Left lung (tissue), 10 donors: ENCODE data around the gene CYP17A1. TPM values are rescaled to one million over a fixed set of nuclear protein-coding genes. Genes with fewer than 3 reads are reported as not detected.
A peak's percentile ranks its signal among the peaks of the same experiment; 100 is the strongest.

Experiments used
- ATAC-seq: fragments of 200-7000 bp; cut with Tn5 transposase; one replicate; pipeline ENCODE4 v1.9.1; 2020; ENCODE audit warnings: moderate library complexity
- DNase-seq, 4 donors: peaks; one replicate each; pipeline ENCODE4 v3.0.0-alpha.2; 2013 to 2020
- H3K27ac ChIP-seq, 2 donors: fragments of 200-600 bp; sonication (generic) in 1 of 2; one replicate each; pipeline versions ENCODE4 v1.5.0 to v1.8.0; 2020 to 2021
- H3K27me3 ChIP-seq, 2 donors: fragments of 200-600 bp; sonication (generic) in 1 of 2; one replicate each; pipeline versions ENCODE4 v1.5.0 to v1.8.0; 2020 to 2021
- H3K36me3 ChIP-seq, 2 donors: fragments of 200-600 bp; sonication (generic) in 1 of 2; one replicate each; pipeline versions ENCODE4 v1.5.0 to v1.8.0; 2020 to 2021
- H3K4me1 ChIP-seq, 2 donors: fragments of 200-600 bp; one replicate each; pipeline ENCODE4 v1.8.0; 2021
- H3K4me3 ChIP-seq, 2 donors: fragments of 200-600 bp; sonication (generic) in 1 of 2; one replicate each; pipeline versions ENCODE4 v1.5.0 to v1.8.0; 2020 to 2021; ENCODE audit warnings: mild to moderate bottlenecking in 1 of 2
- H3K9me3 ChIP-seq, 2 donors: fragments of 200-600 bp; sonication (generic) in 1 of 2; one replicate each; pipeline versions ENCODE4 v1.5.0 to v1.8.0; 2020 to 2021
- CTCF ChIP-seq, 2 donors: fragments of 200-600 bp; sonication (generic) in 1 of 2; IDR thresholded peaks; one replicate each; pipeline versions ENCODE4 v1.5.0 to v1.8.0; 2021; ENCODE audit warnings: antibody characterized with exemption in 2 of 2
- intact Hi-C, 2 donors: fragments of 100-400 bp; cut with DNase I; formaldehyde crosslinking; loops; one replicate each; pipeline versions ENCODE4 v1.11.2 to v1.14.2; 2022
- polyA plus RNA-seq, 6 donors: library from polyadenylated mRNA; unstranded; fragments of 120-200 nt; gene quantifications; one replicate each; pipeline ENCODE4 v1.2.1, GENCODE V29; 2013; ENCODE audit not compliant: insufficient read length in 6 of 6
- total RNA-seq, 2 donors: library from RNA; stranded (reverse); fragmentation: NEBNext Ultra II Directional; extraction: Animal tissue kit (Norgen Biotek cat#: 25700); gene quantifications; one replicate each; pipeline ENCODE4 v1.2.1, GENCODE V29; 2021
- donor health status: DM: no; HTN: yes; CAD: no.
- donor health status: DM: no; HTN: no; CAD: no.

CYP17A1 gene
- total and polyA plus RNA-seq, 8 donors: 0.28 to 2.1 (median 0.55) TPM; not detected in 2

GRCh38 chr10:102781090-102781920 is 55.9 kb downstream of the CYP17A1 start:
- Histone ChIP-seq H3K9me3 (no peaks in the 10 kb centered on the region), H3K4me3 (no peak overlapping the region), H3K27me3 (no peaks in the 10 kb centered on the region), H3K4me1 (peaks cover 68 to 98% of the 10 kb centered on the region in 2 donors), H3K27ac (peak overlapping the region; percentile 77 to 91), H3K36me3 (no peaks in the 10 kb centered on the region)
- TF ChIP-seq CTCF (IDR thresholded peaks at IDR 0.05): no peak
- intact Hi-C loops: no loop called here
- peak in 1 of 4 donors; percentile 64 for DNase-seq
- peak; percentile 10 for ATAC-seq

Other genes starting within 250 kb of the CYP17A1 start
- 100 to 1,000 TPM; 123 to 180 TPM for gene TRIM8, start 192.9 kb downstream of the CYP17A1 start, total RNA-seq
- gene TRIM8, start 192.9 kb downstream of the CYP17A1 start, polyA plus RNA-seq: 100 to 1,000 TPM in 4 of 6 donors, 10 to 100 TPM in 2; 88.9 to 128 (median 102) TPM
- 10 to 100 TPM; 10.3 to 11.0 TPM for gene ARL3, start 123.0 kb downstream of the CYP17A1 start, total RNA-seq
- 10 to 100 TPM; 21.2 to 23.2 (median 22.4) TPM for gene ARL3, start 123.0 kb downstream of the CYP17A1 start, polyA plus RNA-seq
- gene SFXN2, start 122.8 kb downstream of the CYP17A1 start, total RNA-seq: 10 to 100 TPM; 17.1 to 21.0 TPM
- gene SFXN2, start 122.8 kb downstream of the CYP17A1 start, polyA plus RNA-seq: 10 to 100 TPM; 15.7 to 19.9 (median 17.9) TPM
- 10 to 100 TPM; 48.4 to 49.8 TPM for gene WBP1L, start 93.5 kb downstream of the CYP17A1 start, total RNA-seq
- gene WBP1L, start 93.5 kb downstream of the CYP17A1 start, polyA plus RNA-seq: 10 to 100 TPM; 42.6 to 46.2 (median 45.5) TPM
- 10 to 100 TPM; 15.6 to 24.6 TPM for gene BORCS7, start 16.8 kb upstream of the CYP17A1 start, total RNA-seq
- gene BORCS7, start 16.8 kb upstream of the CYP17A1 start, polyA plus RNA-seq: 10 to 100 TPM; 40.5 to 48.0 (median 42.8) TPM
- gene AS3MT, start 32.1 kb upstream of the CYP17A1 start, total RNA-seq: 1 to 10 TPM; 1.5 to 4.7 TPM
- gene AS3MT, start 32.1 kb upstream of the CYP17A1 start, polyA plus RNA-seq: 10 to 100 TPM; 11.3 to 18.9 (median 15.7) TPM
- 10 to 100 TPM in 1 of 2 donors, 1 to 10 TPM in 1; 8.8 to 10.3 TPM for gene CNNM2, start 80.9 kb upstream of the CYP17A1 start, total RNA-seq
- gene CNNM2, start 80.9 kb upstream of the CYP17A1 start, polyA plus RNA-seq: 1 to 10 TPM; 6.0 to 9.8 (median 7.6) TPM